Right lobe of liver (tissue), 6 donors: ENCODE results near the gene EYA4. TPM values are rescaled to one million over a fixed set of nuclear protein-coding genes. Genes with fewer than 3 reads are reported as not detected.

Source experiments
- ATAC-seq, 4 donors: fragments of 200-7000 bp; cut with Tn5 transposase; one replicate each; pipeline ENCODE4 v1.9.1; 2020; ENCODE audit warnings: mild to moderate bottlenecking in 4 of 4, moderate library complexity in 4 of 4
- DNase-seq, 3 donors: peaks; one replicate each; pipeline ENCODE4 v3.0.0-alpha.2; 2020
- H3K27ac ChIP-seq, 3 donors: fragments of 200-600 bp; one replicate each; pipeline ENCODE4 v1.8.0; 2022
- H3K27me3 ChIP-seq, 2 donors: fragments of 200-600 bp; one replicate each; pipeline ENCODE4 v1.8.0; 2022
- H3K36me3 ChIP-seq, 4 donors: fragments of 200-600 bp; sonication (generic) in 1 of 4; one replicate each; pipeline versions ENCODE4 v1.5.1 to v1.8.0; 2017 to 2022; ENCODE audit warnings: control low read depth in 1 of 4
- H3K4me1 ChIP-seq, 4 donors: fragments of 200-600 bp; sonication (generic) in 1 of 4; one replicate each; pipeline versions ENCODE4 v1.5.1 to v1.8.0; 2017 to 2022; ENCODE audit warnings: control low read depth in 1 of 4
- H3K4me3 ChIP-seq, 3 donors: fragments of 200-600 bp; one replicate each; pipeline ENCODE4 v1.8.0; 2022
- H3K9me3 ChIP-seq, 4 donors: fragments of 200-600 bp; sonication (generic) in 1 of 4; one replicate each; pipeline versions ENCODE4 v1.5.1 to v1.8.0; 2017 to 2022; ENCODE audit warnings: control low read depth in 1 of 4
- CTCF ChIP-seq, 4 donors: fragments of 200-600 bp in 3 of 4; fragments of 450-650 bp in 1 of 4; IDR thresholded peaks; one replicate each; pipeline versions ENCODE4 v1.5.1 to v1.8.0; 2016 to 2022; ENCODE audit warnings: antibody characterized with exemption in 4 of 4, mild to moderate bottlenecking in 2 of 4
- POLR2A ChIP-seq: fragments of 450-650 bp; IDR thresholded peaks from one replicate; pipeline ENCODE4 v1.6.1; 2017; ENCODE audit warnings: antibody characterized with exemption, mild to moderate bottlenecking
- WGBS: methylation state at CpG from one replicate; pipeline ENCODE4 v1.1.6; 2018; ENCODE audit warnings: low coverage, low lambda C conversion rate; ENCODE audit not compliant: insufficient coverage; ENCODE audit errors: missing lambda C conversion rate; 5-methylcytosine and 5-hydroxymethylcytosine counted together
- intact Hi-C, 2 donors: fragments of 100-400 bp; cut with DNase I; formaldehyde crosslinking; loops; one replicate each; pipeline versions ENCODE4 v1.11.2 to v1.14.1; 2022
- total RNA-seq, 6 experiments: library from RNA; depleted of rRNA in 2 of 6; stranded (reverse); fragments of >200 nt in 2 of 6; fragmentation: NEBNext Ultra II Directional in 3 of 6; extraction: Animal tissue kit (Norgen Biotek cat#: 25700) in 3 of 6; gene quantifications; one replicate each; pipeline versions ENCODE4 v1.1.0 to v1.2.4, GENCODE V29; 2016 to 2023
- donor health status: DM: no; HTN: yes; CAD: no.
- donor health status: DM: no; HTN: no; CAD: no.
- donor health status: DM: no; HTN: no; CAD: no.
- donor health status: DM: no; HTN: yes; CAD: no.
- donor health status: DM: no; HTN: yes; CAD: no.

EYA4 gene
- total RNA-seq, 6 experiments from 2014 or later = 0.09 to 0.37 (median 0.35) TPM; not detected in 1

DNA sequence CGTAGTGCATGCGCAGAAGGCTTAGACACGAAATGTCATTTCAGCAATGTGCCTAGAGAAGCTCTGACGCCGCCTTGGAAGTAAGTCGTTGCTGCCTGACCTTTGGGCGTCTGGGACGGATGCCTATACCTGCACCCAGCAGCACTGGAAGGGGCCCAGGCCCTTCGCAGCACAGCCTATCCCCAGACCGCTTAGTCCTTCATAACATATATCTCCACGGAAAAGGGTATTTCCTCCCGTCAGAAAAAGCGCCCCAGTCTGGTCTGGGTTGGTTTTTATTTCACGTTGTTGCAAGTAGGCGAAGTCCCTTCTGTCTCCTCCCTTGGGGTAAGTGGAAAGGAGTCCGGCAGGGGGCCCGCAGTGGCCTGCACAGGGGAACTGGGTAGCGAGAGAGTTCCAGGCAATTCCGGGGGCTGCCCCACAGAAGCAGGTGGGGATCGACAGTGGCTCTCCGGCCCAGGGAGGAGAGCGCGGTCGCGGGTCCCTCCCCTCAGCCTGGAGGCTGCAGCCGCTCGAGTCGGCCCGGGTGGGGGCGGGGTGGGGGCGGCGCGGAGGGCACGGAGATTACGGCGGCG lies 559 bp upstream of the EYA4 start:
- TF ChIP-seq POLR2A (no peak), CTCF (IDR thresholded peaks at IDR 0.05) (no peak)

DNA sequence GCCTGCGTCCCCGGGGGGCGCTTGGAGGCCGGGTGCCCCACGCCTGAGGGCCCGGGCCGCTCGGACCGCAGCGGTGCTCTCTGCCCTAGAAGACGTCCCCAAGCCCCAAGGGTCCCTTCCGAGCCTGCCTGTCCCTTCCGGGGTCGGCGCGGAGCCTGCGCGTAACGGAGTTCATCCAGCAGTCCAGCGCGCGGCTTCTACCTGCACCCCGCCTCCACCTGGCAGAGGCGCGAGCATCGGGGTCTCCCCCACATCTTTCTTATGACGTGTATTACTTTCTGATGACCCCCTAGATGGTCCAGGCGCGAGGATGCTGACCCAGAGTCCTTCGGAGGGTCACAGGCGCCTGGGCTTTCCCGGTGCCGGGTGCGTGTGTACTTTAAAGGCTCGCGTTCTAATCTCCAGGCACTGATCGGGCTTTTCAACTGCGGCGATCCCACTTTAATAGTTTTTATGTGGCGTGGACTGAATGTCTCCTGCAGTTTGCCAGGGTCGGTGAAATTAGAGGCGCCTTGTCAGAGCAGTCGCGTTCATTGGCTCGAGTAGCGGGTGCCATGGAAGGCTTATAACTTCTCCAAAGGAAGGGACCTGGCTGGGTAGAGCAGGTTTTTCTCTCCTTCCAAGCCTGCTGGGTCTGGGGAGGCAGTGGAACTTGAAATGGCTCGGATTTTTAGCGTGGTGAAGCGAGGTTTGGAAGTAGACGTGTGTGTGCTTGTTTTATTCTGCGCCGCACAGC lies 912 bp downstream of the EYA4 start:
- intact Hi-C loops = no loop called here
- DNase-seq = peak in 1 of 3 donors; percentile 19
- no peak for TF ChIP-seq CTCF (IDR thresholded peaks at IDR 0.05)
- no peak for TF ChIP-seq POLR2A
- WGBS = 0% methylated on average over 13 of the region's 52 CpGs
- no peak overlapping the region for H3K27ac ChIP-seq
- H3K27me3 ChIP-seq = peaks cover 7 to 28% of the 10 kb centered on the region in 2 donors
- H3K4me3 ChIP-seq = peak overlapping the region in 1 of 3 donors; percentile 2
- H3K4me1 ChIP-seq = peaks cover 0 to 13% (median 0%) of the 10 kb centered on the region in 4 donors
- ATAC-seq = peak in 1 of 4 donors; percentile 47
- no peaks in the 10 kb centered on the region for H3K9me3 ChIP-seq
- H3K36me3 ChIP-seq = no peaks in the 10 kb centered on the region

More for the DNA sequence above, 559 bp upstream of the EYA4 start:
- WGBS = 12% methylated on average over 21 of the region's 37 CpGs
- Histone ChIP-seq H3K27me3 (peaks cover 7 to 22% of the 10 kb centered on the region in 2 donors), H3K4me3 (peak overlapping the region; percentile 5 to 31 (median 10)), H3K9me3 (no peaks in the 10 kb centered on the region), H3K27ac (no peak overlapping the region), H3K4me1 (peaks cover 0 to 13% (median 0%) of the 10 kb centered on the region in 4 donors), H3K36me3 (no peaks in the 10 kb centered on the region)
- intact Hi-C loops = no loop called here
- DNase-seq = no peak
- peak; percentile 16 to 26 (median 18) for ATAC-seq

DNA sequence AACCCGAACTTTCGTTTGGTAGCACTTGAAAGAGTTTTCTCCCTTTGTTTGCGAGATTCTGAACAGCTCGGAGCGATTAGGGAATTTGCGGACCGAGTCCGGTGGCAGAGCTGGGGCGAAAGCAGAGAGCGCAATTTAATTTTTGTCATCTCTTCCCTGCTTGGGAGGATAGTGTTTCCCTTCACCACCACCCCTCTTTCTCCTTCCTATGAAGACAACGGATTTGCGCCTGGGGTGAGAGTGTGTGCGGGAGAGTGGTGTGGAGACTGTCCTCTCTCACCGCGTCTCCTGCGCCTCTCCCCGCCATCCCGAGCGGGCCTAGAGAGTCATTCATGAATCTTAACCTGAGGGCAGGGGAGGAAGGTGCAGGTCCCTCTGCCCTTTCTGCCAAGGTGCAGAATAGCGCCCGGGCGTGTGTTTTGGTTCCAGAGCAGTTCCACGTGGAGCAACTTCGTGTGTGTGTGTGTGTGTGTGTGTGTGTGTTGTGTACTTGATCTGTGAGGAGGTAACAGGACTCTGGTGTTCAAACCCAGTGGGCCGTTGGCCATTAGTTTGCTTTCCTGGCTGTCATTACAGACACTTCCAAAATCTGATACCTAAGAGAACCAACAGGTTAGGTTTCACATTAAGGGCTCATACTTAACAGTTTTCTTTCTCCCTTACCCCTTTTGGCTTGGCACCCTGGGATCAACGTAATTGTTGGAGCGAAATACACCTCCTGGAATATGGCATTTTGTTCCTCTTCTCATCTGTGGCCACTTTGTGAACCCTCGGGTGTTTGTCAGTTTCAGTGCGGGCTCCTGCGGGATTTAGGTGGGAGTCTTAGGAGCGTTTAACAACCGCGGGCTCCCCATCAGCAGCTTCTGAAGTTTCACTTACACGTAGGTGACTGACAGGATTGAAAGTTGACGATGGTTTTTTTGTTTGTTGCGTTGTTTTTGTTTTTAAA lies 1.8 kb downstream of the EYA4 start:
- H3K4me1 ChIP-seq = peaks cover 0 to 13% (median 0%) of the 10 kb centered on the region in 4 donors
- DNase-seq (no peak), ATAC-seq (peak in 1 of 4 donors; percentile 29)
- H3K9me3 ChIP-seq = no peaks in the 10 kb centered on the region
- no peaks in the 10 kb centered on the region for H3K36me3 ChIP-seq
- H3K4me3 ChIP-seq = no peak overlapping the region
- H3K27ac ChIP-seq = no peak overlapping the region
- peaks cover 7 to 29% of the 10 kb centered on the region in 2 donors for H3K27me3 ChIP-seq
- no peak for TF ChIP-seq POLR2A
- no peak for TF ChIP-seq CTCF (IDR thresholded peaks at IDR 0.05)
- intact Hi-C loops = no loop called here
- whole genome bisulfite sequencing = 7% methylated on average over 30 of the region's 36 CpGs

DNA sequence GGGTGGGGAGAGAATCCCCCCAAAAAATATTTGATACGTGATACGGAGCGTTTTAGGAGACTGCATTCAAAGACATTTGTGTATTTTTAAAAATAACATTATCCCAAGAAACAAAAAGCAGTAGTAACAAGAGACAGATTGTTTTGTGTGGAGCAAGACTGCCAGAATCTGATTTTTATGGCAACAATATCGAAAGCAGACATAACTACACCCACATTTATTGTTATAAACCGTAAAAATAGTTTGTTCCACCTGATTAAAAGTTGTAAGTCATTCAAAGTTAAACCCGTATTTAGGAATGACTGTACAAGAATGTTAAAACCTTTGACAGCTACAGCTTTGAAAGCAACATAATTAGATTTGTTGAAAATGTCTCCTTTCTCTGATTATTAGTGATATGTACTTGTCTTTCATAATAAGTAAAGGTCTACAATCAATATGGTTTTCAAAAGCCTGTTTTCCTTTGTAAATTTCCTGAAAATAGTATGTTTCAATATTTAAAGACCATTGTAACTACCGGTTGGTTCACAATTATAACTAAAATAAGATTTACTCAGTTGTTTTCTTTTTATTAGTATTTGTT lies 2.7 kb downstream of the EYA4 start:
- peaks cover 7 to 28% of the 10 kb centered on the region in 2 donors for H3K27me3 ChIP-seq
- H3K4me3 ChIP-seq = no peak overlapping the region
- WGBS = 12% methylated on average over 7 of the region's 7 CpGs
- TF ChIP-seq CTCF (IDR thresholded peaks at IDR 0.05) (no peak), POLR2A (no peak)
- peaks cover 0 to 13% (median 0%) of the 10 kb centered on the region in 4 donors for H3K4me1 ChIP-seq
- H3K9me3 ChIP-seq = no peaks in the 10 kb centered on the region
- intact Hi-C loops = no loop called here
- ATAC-seq = no peak
- H3K36me3 ChIP-seq = no peaks in the 10 kb centered on the region
- DNase-seq = no peak
- H3K27ac ChIP-seq = no peak overlapping the region
